ENCODE measurements around the gene SVIL.

GRCh38 chr10:29417324-29417723 lies 217.4 kb downstream of the SVIL start:
- TF ChIP-seq CTCF (IDR thresholded peaks at IDR 0.05; ENCODE audit: low read depth, low read length, missing input control) (no peak), TAF1 (conservative IDR thresholded peaks at IDR 0.05) (no peak), YY1 (IDR thresholded peaks at IDR 0.05) (no peak)
